Neural crest cell (in vitro differentiated cells): Measurements from ENCODE around the gene ERC2. TPM values are rescaled to one million over a fixed set of nuclear protein-coding genes. Genes with fewer than 3 reads are reported as not detected.

ENCODE experiments used
- DNase-seq: peaks from one replicate; pipeline ENCODE4 v3.0.0; 2021; ENCODE audit warnings: low read depth, mixed read lengths, low spot score
- H3K27ac Mint-ChIP-seq: one replicate; pipeline ENCODE4 v1.8.0; 2021; ENCODE audit warnings: mild to moderate bottlenecking, mixed read lengths; ENCODE audit not compliant: unreplicated experiment
- H3K27me3 Mint-ChIP-seq: 2 replicates; pipeline ENCODE4 v1.8.0; 2021; ENCODE audit warnings: low read depth, mild to moderate bottlenecking, mixed read lengths
- H3K36me3 Mint-ChIP-seq: 2 replicates; pipeline ENCODE4 v1.8.0; 2021; ENCODE audit warnings: low read depth, mild to moderate bottlenecking, mixed read lengths
- H3K4me1 Mint-ChIP-seq: 2 replicates; pipeline ENCODE4 v1.8.0; 2021; ENCODE audit warnings: mixed read lengths
- H3K4me3 Mint-ChIP-seq: one replicate; pipeline ENCODE4 v1.8.0; 2021; ENCODE audit warnings: mild to moderate bottlenecking, mixed read lengths
- H3K9me3 Mint-ChIP-seq: 2 replicates; pipeline ENCODE4 v1.8.0; 2021; ENCODE audit warnings: mixed read lengths
- total RNA-seq: library from RNA; stranded (reverse); gene quantifications from 2 replicates; pipeline ENCODE4 v1.2.1, GENCODE V29; 2021
- TF ChIP-seq, protein P1 (sequence below): fragments of 200-600 bp; sonication (generic); conservative IDR thresholded peaks from 2 replicates; pipeline ENCODE4 v1.5.0; 2021; ENCODE audit warnings: antibody characterized with exemption, mild to moderate bottlenecking

ERC2 gene
- total RNA-seq, 1 donor from 2014 or later = 13.5 TPM

DNA sequence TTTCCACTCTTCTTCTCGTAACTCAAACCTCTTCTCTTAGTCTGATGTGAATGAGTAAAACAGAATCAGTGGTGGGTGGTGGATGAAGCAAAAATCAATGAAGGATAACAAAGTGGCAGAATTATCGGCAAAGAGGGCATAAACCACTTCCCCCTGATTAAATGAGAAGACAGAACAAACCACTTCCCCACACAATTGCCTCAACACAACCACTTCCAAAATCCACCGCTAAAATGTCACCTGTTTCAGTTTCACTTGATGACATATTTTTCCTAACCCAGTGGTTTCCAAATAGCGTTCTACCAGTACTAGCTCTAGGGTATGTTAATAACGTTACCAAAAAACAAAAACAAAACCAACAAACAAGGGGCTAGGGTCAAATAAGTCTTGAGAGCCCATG, 502.5 kb downstream of the ERC2 start:
- TF ChIP-seq, protein P1, sequence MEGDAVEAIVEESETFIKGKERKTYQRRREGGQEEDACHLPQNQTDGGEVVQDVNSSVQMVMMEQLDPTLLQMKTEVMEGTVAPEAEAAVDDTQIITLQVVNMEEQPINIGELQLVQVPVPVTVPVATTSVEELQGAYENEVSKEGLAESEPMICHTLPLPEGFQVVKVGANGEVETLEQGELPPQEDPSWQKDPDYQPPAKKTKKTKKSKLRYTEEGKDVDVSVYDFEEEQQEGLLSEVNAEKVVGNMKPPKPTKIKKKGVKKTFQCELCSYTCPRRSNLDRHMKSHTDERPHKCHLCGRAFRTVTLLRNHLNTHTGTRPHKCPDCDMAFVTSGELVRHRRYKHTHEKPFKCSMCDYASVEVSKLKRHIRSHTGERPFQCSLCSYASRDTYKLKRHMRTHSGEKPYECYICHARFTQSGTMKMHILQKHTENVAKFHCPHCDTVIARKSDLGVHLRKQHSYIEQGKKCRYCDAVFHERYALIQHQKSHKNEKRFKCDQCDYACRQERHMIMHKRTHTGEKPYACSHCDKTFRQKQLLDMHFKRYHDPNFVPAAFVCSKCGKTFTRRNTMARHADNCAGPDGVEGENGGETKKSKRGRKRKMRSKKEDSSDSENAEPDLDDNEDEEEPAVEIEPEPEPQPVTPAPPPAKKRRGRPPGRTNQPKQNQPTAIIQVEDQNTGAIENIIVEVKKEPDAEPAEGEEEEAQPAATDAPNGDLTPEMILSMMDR = no peak
- Mint-ChIP-seq H3K4me1 (no peaks in the 10 kb centered on the region), H3K36me3 (no peaks in the 10 kb centered on the region), H3K27me3 (no peaks in the 10 kb centered on the region), H3K9me3 (peaks cover 4% of the 10 kb centered on the region), H3K4me3 (no peak overlapping the region), H3K27ac (no peak overlapping the region)
- no peak for DNase-seq

DNA sequence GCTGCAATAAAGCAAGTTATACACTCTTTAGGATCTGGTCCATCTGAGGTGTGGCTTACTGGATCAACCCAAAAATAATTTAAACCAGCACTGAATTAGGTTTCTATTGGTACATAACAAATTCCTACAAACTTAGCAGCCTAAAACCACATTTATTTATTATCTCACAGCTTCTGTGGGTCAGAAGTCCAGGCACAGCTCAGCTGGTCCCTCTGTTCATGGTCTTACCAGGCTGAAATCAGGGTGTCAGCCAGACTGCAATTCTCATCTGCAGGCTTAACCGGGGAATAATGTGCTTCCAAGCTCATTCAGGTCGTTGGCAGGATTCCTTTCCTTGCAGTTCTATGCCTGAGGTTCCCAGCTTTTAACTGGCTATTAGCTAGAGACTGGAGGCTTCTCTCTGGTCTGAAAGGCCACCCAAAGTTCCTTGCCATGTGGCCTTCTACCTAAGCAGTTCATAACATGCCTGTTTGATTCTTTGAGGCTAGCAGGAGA, 503.7 kb downstream of the ERC2 start:
- DNase-seq = no peak
- TF ChIP-seq, protein P1 = no peak
- H3K4me3 Mint-ChIP-seq = no peak overlapping the region

DNA sequence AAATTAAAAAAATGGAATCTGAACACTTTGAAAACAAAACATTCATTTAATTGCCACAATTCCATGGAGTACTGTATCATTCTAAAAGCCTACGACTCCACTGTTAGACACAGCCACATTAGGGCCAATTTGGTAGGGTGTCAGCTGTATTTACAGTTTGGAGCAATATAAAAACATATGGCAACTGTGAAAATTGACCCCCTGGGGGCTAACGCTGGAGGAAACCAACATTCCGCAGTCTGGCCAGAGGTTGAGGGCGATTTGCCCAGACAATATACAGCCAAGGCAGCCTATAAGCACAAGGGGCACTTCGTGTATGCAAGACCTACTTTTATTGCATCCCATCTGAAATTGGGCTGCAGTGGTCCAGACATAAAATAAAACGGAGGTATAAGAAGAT, 504.7 kb downstream of the ERC2 start:
- DNase-seq = no peak
- Mint-ChIP-seq H3K4me1 (no peaks in the 10 kb centered on the region), H3K9me3 (peaks cover 4% of the 10 kb centered on the region), H3K4me3 (no peak overlapping the region), H3K27ac (no peak overlapping the region), H3K36me3 (no peaks in the 10 kb centered on the region), H3K27me3 (no peaks in the 10 kb centered on the region)
- TF ChIP-seq, protein P1 = no peak

More for the DNA sequence above, 503.7 kb downstream of the ERC2 start:
- Mint-ChIP-seq H3K27me3 (no peaks in the 10 kb centered on the region), H3K9me3 (peaks cover 4% of the 10 kb centered on the region), H3K36me3 (no peaks in the 10 kb centered on the region), H3K27ac (no peak overlapping the region), H3K4me1 (no peaks in the 10 kb centered on the region)

DNA sequence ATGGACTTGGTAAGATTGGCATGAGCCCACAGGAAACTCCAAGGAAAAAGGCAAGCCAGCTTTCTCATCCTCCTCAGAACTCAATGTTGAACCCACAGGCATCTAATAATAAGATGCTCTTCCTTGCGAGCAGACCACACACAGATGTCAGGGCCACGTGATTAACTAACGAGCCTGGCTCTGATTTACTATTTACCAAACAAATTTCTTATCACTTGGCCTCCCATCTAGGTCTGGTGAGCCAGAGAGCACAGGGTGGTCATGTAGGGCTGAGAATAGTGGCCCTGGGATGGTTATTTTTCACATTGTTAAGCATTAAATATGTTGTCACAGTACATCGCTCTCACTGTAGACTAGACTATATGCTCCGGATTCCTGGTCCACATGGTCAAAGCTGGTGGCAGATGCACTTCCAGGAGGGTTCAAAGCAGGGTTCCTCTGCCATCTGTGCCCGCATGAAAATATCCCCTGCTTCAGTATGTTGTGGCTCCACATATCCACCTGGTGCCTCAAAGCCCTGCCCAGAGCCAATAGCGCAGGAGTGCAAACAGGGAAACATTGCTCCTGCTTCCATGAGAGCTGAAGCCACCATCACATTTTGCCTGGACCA, 508.7 kb downstream of the ERC2 start:
- no peaks in the 10 kb centered on the region for H3K27me3 Mint-ChIP-seq
- TF ChIP-seq, protein P1 = no peak
- H3K9me3 Mint-ChIP-seq = peaks cover 2% of the 10 kb centered on the region
- no peak overlapping the region for H3K4me3 Mint-ChIP-seq
- no peak for DNase-seq
- no peaks in the 10 kb centered on the region for H3K36me3 Mint-ChIP-seq
- H3K27ac Mint-ChIP-seq = no peak overlapping the region
- H3K4me1 Mint-ChIP-seq = no peaks in the 10 kb centered on the region

DNA sequence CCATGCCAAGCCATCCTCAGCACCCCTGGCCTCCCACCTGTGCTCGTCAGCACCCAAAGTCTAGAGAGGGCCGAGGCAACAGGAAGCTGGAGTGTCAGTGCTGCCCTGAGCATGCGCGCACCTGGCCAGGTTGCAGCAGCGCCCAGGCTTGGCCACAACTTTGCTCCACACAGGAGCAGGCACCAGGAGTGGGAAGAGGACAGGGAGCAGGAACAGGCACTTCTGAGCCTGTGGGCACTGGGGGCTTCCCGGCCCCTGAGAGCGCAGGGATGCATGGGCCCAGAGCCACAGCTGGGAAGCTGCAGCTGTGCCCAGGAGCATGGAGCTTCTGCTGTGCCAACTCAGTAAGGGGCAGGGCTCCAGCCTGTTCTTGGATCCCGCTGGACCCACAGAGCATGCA, 509.7 kb downstream of the ERC2 start:
- TF ChIP-seq, protein P1 = no peak
- Mint-ChIP-seq H3K27ac (no peak overlapping the region), H3K27me3 (no peaks in the 10 kb centered on the region), H3K4me3 (no peak overlapping the region), H3K4me1 (no peaks in the 10 kb centered on the region), H3K36me3 (no peaks in the 10 kb centered on the region), H3K9me3 (peaks cover 2% of the 10 kb centered on the region)
- DNase-seq = no peak
